ENCODE results near the gene CCDC192.

CCDC192 gene

DNA sequence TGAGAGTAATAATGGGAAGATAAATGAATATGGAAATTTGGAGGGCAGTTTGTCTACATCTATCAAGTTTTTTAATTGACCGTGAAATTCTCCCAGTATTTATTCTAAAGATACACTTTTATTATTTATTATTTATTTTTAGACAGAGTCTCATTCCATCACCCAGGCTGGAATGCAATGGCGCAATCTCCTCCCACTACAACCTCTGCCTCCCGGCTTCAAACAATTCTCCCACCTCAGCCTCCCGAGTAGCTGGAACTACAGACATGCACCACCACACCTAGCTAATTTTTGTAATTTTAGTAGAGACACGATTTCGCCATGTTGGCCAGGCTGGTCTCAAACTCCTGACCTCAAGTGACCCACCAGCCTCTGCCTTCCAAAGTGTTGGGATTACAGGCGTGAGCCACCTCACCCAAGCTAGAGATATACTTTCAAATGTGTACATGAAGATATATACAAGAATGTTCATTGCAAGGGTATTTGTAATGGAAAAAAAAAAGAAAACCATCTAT is 282.7 kb downstream of the CCDC192 start:
- no peak for DNase-seq (ENCODE audit: low read depth)

DNA sequence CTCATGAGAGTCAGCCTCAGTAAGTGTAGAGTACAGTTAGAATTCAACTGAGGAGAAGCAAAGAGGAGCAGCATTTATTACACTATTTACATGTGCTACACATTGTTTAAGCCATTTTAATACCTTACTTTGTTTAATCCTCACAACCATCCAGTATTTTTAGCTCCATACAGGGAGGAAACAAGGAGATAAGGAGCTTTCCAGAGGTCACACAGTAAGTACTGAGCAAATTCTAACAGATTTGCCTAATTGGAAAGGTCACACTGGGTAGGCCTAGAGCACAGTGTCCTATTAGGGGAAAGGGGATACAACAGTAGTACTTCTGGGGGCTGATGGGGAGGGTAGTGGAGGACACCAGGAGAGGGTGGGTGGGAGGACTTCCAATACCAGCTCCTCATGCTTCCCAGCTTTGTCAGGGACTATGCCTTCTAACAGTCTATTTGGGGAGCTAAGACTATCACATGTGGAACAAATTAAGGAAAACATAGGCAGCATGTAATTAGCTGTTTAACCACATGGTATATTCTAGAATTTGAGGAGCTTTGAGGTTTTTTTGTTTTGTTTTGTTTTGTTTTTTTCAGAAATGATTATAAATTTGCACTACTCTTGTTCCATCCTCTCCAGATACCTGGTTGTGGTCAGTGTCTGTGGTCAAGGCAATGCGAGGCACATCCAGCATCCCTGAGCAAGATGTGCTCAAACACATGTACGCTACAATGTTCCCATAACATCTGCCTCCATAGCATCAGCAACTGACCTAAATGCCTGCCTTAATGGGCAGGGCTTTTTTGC is 284.4 kb downstream of the CCDC192 start:
- DNase-seq (ENCODE audit: low read depth), result no peak

- no peak for DNase-seq (ENCODE audit: low read depth)
These were observed 285.1 kb downstream of the CCDC192 start for GRCh38 chr5:127988146-127988760.
